Uterus (tissue), 4 donors: ENCODE data around the gene PHACTR2. TPM values are rescaled to one million over a fixed set of nuclear protein-coding genes. Genes with fewer than 3 reads are reported as not detected.

ENCODE experiments used
- DNase-seq, 2 donors: peaks; one replicate each; pipeline ENCODE4 v3.0.0-alpha.2; 2019 to 2020
- H3K27ac ChIP-seq, 2 donors: fragments of 200-600 bp; sonication (generic); 1 replicate in 1 of 2; 2 replicates in 1 of 2; pipeline ENCODE4 v1.5.1; 2016 to 2018
- H3K27me3 ChIP-seq, 2 donors: fragments of 200-600 bp; sonication (generic); one replicate each; pipeline ENCODE4 v1.5.1; 2018 to 2019; ENCODE audit warnings: control low read depth in 1 of 2
- H3K36me3 ChIP-seq, 2 donors: fragments of 200-600 bp; sonication (generic); one replicate each; pipeline ENCODE4 v1.5.1; 2019; ENCODE audit warnings: control low read depth in 1 of 2
- H3K4me1 ChIP-seq, 2 donors: fragments of 200-600 bp; sonication (generic); one replicate each; pipeline ENCODE4 v1.5.1; 2018 to 2019; ENCODE audit warnings: control low read depth in 1 of 2
- H3K4me3 ChIP-seq, 2 donors: fragments of 200-600 bp; sonication (generic); 1 replicate in 1 of 2; 2 replicates in 1 of 2; pipeline ENCODE4 v1.5.1; 2018 to 2019; ENCODE audit warnings: mild to moderate bottlenecking in 1 of 2
- H3K9me3 ChIP-seq, 2 donors: fragments of 200-600 bp; sonication (generic); one replicate each; pipeline ENCODE4 v1.5.1; 2019; ENCODE audit warnings: control low read depth in 1 of 2
- POLR2A ChIP-seq, 2 donors: fragments of 450-650 bp; IDR thresholded peaks; one replicate each; pipeline ENCODE4 v1.6.1; 2016; ENCODE audit warnings: antibody characterized with exemption in 2 of 2, mild to moderate bottlenecking in 1 of 2, moderate library complexity in 1 of 2
- intact Hi-C: fragments of 100-400 bp; cut with DNase I; formaldehyde crosslinking; loops from one replicate; pipeline ENCODE4 v1.15.1; 2023; ENCODE audit warnings: low total_unique reads
- total RNA-seq, 4 donors: library from RNA; depleted of rRNA in 3 of 4; stranded (reverse); fragments of >200 nt in 3 of 4; gene quantifications; one replicate each; pipeline versions ENCODE4 v1.1.0 to v1.2.4, GENCODE V29; 2014 to 2023
- TF ChIP-seq, protein P1 (sequence below), 4 experiments: fragments of 200-600 bp in 2 of 4; fragments of 450-650 bp in 2 of 4; sonication (generic) in 2 of 4; IDR thresholded peaks; one replicate each; pipeline ENCODE4 v1.5.1; 2016 to 2019; ENCODE audit warnings: antibody characterized with exemption in 4 of 4, mild to moderate bottlenecking in 2 of 4, moderate library complexity in 1 of 4
- donor health status: DM: yes; HTN: yes; CAD: no.

Gene PHACTR2
- total RNA-seq, 4 donors from 2014 or later: 78.2 to 145 (median 90.1) TPM

DNA sequence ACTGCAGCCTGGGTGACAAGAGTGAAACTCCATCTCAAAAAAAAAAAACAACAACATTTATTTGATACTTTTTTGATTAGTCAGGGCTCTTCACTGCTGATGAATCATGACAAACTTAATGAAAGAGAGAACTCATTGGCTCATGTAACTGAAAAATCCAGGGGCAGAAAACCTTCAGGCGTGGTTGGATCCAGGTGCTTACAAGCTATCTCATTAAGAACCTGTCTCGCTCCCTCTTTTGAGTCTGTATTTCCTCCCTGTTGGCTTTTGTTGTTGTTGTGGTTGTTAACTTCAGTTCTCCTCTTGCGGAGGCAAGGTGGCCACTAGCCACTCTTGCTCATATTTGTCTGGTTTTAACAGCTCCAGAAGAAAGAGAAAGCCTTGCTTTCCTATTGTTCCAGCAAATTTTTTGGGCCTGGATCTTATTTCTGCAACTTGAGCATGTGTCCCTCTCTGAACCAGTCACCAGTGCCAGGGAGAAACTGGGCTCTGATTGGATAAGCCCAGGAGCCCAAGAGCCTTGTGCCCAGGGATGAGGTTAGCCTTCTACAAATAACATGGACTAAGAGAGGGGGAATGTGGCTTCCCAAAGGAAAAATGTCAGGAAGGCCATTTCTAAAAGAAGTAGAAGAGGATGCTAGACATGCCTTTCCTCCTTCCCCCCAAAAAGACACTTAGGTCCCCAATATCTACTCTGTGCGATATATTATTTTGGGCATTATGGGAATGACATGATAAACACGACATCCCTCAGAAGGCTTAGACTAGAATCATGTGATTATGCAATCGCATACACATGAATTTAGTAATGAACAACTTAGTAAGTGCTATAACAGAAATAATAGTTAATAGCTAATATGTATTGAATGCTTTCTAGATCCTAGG is 64.5 kb downstream of the PHACTR2 start:
- H3K9me3 ChIP-seq: no peaks in the 10 kb centered on the region
- H3K27me3 ChIP-seq: no peaks in the 10 kb centered on the region
- H3K36me3 ChIP-seq: no peaks in the 10 kb centered on the region
- no peak overlapping the region for H3K4me3 ChIP-seq
- DNase-seq: no peak
- H3K4me1 ChIP-seq: peaks cover 10 to 13% of the 10 kb centered on the region in 2 donors
- TF ChIP-seq POLR2A (IDR thresholded peaks at IDR 0.05): no peak
- TF ChIP-seq, protein P1, sequence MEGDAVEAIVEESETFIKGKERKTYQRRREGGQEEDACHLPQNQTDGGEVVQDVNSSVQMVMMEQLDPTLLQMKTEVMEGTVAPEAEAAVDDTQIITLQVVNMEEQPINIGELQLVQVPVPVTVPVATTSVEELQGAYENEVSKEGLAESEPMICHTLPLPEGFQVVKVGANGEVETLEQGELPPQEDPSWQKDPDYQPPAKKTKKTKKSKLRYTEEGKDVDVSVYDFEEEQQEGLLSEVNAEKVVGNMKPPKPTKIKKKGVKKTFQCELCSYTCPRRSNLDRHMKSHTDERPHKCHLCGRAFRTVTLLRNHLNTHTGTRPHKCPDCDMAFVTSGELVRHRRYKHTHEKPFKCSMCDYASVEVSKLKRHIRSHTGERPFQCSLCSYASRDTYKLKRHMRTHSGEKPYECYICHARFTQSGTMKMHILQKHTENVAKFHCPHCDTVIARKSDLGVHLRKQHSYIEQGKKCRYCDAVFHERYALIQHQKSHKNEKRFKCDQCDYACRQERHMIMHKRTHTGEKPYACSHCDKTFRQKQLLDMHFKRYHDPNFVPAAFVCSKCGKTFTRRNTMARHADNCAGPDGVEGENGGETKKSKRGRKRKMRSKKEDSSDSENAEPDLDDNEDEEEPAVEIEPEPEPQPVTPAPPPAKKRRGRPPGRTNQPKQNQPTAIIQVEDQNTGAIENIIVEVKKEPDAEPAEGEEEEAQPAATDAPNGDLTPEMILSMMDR (IDR thresholded peaks at IDR 0.05): no peak
- H3K27ac ChIP-seq: peak overlapping the region; percentile 70 to 82
- intact Hi-C loops: no loop called here

DNA sequence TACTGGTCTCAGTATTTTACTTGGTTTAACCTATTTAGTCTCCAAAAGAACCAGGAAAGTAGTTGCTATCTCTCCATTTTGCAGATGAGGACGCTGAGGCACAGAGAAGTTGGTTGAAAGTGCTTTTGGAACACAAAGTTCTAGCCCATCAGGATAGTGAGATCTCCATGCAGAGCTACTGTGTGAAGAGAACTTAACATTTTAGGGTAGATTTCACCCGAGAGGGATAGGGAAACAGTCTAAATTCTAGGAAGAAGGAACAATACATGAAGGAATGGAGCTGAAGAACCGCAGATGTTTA is 65.1 kb downstream of the PHACTR2 start:
- TF ChIP-seq POLR2A (IDR thresholded peaks at IDR 0.05): no peak
- TF ChIP-seq, protein P1 (IDR thresholded peaks at IDR 0.05): no peak
- H3K27ac ChIP-seq: peak overlapping the region; percentile 70 to 82
- peak overlapping the region in 1 of 2 donors; percentile 19 for H3K4me3 ChIP-seq
- H3K27me3 ChIP-seq: no peaks in the 10 kb centered on the region
- H3K4me1 ChIP-seq: peaks cover 10 to 13% of the 10 kb centered on the region in 2 donors
- no peak for DNase-seq
- H3K36me3 ChIP-seq: no peaks in the 10 kb centered on the region
- H3K9me3 ChIP-seq: no peaks in the 10 kb centered on the region
- intact Hi-C loops: no loop called here

DNA sequence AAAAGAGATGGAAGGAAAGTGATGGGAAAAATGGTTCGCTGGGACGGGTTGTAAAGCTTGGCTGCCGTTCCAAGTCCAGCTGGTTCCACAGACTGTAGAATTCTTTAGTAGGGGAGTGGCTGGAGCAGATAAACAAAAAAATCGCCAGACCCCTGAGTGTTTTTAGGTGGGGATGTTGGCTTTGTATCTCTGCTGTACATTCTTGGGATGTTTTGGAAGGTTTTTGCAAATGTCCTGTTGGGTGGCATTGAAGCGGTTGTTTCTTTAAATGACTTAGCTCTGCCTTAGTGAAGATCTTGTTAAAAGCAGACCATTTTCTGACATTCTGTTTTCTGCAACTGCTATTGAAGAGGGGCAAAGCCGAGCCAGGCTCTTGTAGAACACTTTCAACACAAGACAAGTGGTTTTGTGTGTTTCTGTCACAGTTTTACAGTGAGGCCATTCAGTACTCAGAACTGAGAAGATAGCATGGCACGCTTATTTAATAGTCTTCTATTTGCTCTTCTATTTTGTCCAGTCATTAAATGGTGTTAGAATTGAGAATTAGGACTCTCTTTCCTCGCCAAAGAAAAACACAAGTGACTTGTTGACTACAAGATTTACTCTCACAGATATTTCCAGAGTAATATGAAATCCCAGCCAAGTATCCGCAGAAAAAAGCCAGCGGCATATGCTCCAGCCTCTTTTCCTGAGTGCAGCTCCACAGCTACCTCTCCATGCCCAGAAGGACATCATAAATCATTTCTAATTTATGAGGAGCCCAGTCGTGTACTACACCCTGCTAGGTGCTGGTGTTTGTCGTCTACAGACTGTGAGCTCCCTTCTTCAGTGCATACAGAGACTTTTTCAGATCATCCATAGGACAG is 65.8 kb downstream of the PHACTR2 start:
- no peaks in the 10 kb centered on the region for H3K9me3 ChIP-seq
- H3K36me3 ChIP-seq: no peaks in the 10 kb centered on the region
- intact Hi-C loops: no loop called here
- H3K4me1 ChIP-seq: peaks cover 10 to 13% of the 10 kb centered on the region in 2 donors
- H3K27ac ChIP-seq: peak overlapping the region; percentile 70 to 82
- TF ChIP-seq, protein P1 (IDR thresholded peaks at IDR 0.05): no peak
- TF ChIP-seq POLR2A (IDR thresholded peaks at IDR 0.05): no peak
- H3K27me3 ChIP-seq: no peaks in the 10 kb centered on the region
- H3K4me3 ChIP-seq: peak overlapping the region in 1 of 2 donors; percentile 19
- peak in 1 of 2 donors; percentile 45 for DNase-seq

DNA sequence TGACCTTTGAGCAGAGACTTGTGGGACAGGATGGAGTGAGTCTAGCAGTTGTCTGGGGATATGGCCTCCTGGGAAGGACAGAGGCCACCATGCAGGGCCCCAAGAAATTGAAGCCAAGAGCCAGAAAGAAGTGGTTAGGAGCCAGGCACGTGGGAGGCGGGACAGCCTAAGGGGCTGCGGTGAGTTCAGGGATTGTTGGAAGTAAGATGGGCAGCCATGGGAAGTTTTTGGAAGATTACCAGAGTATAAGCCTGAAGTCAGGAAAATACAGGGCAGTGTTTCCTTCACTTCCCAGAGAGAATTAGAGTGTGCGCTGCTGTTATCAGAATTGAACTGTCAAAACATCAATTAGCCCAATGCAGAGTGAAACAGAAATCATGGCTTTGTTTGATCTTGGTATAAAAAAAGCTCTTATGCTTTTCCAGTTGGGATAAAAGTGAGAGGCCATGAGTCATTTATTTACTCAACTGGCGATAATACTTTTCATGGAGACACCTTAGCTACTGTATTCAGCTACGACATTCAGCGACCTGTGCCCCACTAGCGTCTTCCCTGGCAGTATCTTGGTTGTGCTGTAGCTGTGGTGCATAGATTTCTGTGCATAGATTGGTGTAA is 66.9 kb downstream of the PHACTR2 start:
- Histone ChIP-seq H3K27me3 (no peaks in the 10 kb centered on the region), H3K4me1 (peaks cover 10 to 13% of the 10 kb centered on the region in 2 donors), H3K9me3 (no peaks in the 10 kb centered on the region), H3K27ac (peak overlapping the region; percentile 70 to 82), H3K4me3 (no peak overlapping the region), H3K36me3 (no peaks in the 10 kb centered on the region)
- TF ChIP-seq, protein P1 (IDR thresholded peaks at IDR 0.05): no peak
- TF ChIP-seq POLR2A (IDR thresholded peaks at IDR 0.05): no peak
- intact Hi-C loops: no loop called here
- DNase-seq: no peak
